H9 (cell line): Measurements from ENCODE around the gene PM20D2. TPM values are rescaled to one million over a fixed set of nuclear protein-coding genes. Genes with fewer than 3 reads are reported as not detected.

Experiments
- DNase-seq: peaks from one replicate; pipeline ENCODE4 v3.0.0-alpha.2; 2017
- H2AFZ ChIP-seq: one replicate; pipeline ENCODE4 v1.6.1; 2013; ENCODE audit warnings: mild to moderate bottlenecking, low read length, control low read depth, moderate library complexity
- H2AK5ac ChIP-seq: 2 replicates; pipeline ENCODE4 v1.6.1; 2013; ENCODE audit warnings: low read length, control low read depth, mixed read lengths; ENCODE audit not compliant: insufficient read length
- H2BK120ac ChIP-seq: one replicate; pipeline ENCODE4 v1.6.1; 2013; ENCODE audit warnings: low read depth, mild to moderate bottlenecking, low read length, control low read depth, inconsistent platforms; ENCODE audit not compliant: poor library complexity, severe bottlenecking
- H2BK12ac ChIP-seq: 2 replicates; pipeline ENCODE4 v1.6.1; 2013; ENCODE audit warnings: low read length, control low read depth, mixed read lengths, low read depth; ENCODE audit not compliant: insufficient read length
- H2BK15ac ChIP-seq: 2 replicates; pipeline ENCODE4 v1.6.1; 2013; ENCODE audit warnings: low read depth, low read length, control low read depth
- H2BK20ac ChIP-seq: one replicate; pipeline ENCODE4 v1.6.1; 2013; ENCODE audit warnings: low read depth, mild to moderate bottlenecking, low read length, control low read depth, inconsistent platforms; ENCODE audit not compliant: poor library complexity, severe bottlenecking
- H2BK5ac ChIP-seq: 2 replicates; pipeline ENCODE4 v1.6.1; 2013; ENCODE audit warnings: low read length, control low read depth, mixed read lengths; ENCODE audit not compliant: insufficient read length
- H3K14ac ChIP-seq: 2 replicates; pipeline ENCODE4 v1.6.1; 2013; ENCODE audit warnings: low read length, control low read depth; ENCODE audit not compliant: insufficient read depth
- H3K18ac ChIP-seq: 2 replicates; pipeline ENCODE4 v1.6.1; 2013; ENCODE audit warnings: low read depth, mild to moderate bottlenecking, mixed read lengths, low read length, control low read depth; ENCODE audit not compliant: insufficient read length
- H3K23ac ChIP-seq: 2 replicates; pipeline ENCODE4 v1.6.1; 2013; ENCODE audit warnings: low read length, control low read depth, mixed read lengths, low read depth; ENCODE audit not compliant: insufficient read length
- H3K23me2 ChIP-seq: 2 replicates; pipeline ENCODE4 v1.6.1; 2013; ENCODE audit warnings: low read depth, mild to moderate bottlenecking, mixed read lengths, low read length, control low read depth; ENCODE audit not compliant: insufficient read length, poor library complexity, severe bottlenecking
- H3K27ac ChIP-seq: 2 replicates; pipeline ENCODE4 v1.5.1; 2013; ENCODE audit warnings: low read length, control low read depth, mixed read lengths, low read depth; ENCODE audit not compliant: insufficient read length
- H3K27me3 ChIP-seq: 2 replicates; pipeline ENCODE4 v1.6.1; 2013; ENCODE audit warnings: low read length, control low read depth, inconsistent platforms; ENCODE audit not compliant: insufficient read depth
- H3K4ac ChIP-seq: 2 replicates; pipeline ENCODE4 v1.6.1; 2013; ENCODE audit warnings: low read depth, mild to moderate bottlenecking, control low read depth, inconsistent platforms, low read length, moderate library complexity
- H3K4me1 ChIP-seq: 2 replicates; pipeline ENCODE4 v1.6.1; 2013; ENCODE audit warnings: low read length, control low read depth, inconsistent platforms; ENCODE audit not compliant: insufficient read depth
- H3K4me2 ChIP-seq: 2 replicates; pipeline ENCODE4 v1.6.1; 2013; ENCODE audit warnings: low read length, control low read depth, mixed read lengths; ENCODE audit not compliant: insufficient read length, insufficient read depth
- H3K56ac ChIP-seq: 2 replicates; pipeline ENCODE4 v1.6.1; 2013; ENCODE audit warnings: low read depth, mild to moderate bottlenecking, mixed read lengths, low read length, control low read depth; ENCODE audit not compliant: insufficient read length
- H3K79me1 ChIP-seq: 2 replicates; pipeline ENCODE4 v1.6.1; 2013; ENCODE audit warnings: low read depth, mild to moderate bottlenecking, moderate library complexity, low read length, control low read depth, inconsistent platforms; ENCODE audit not compliant: insufficient read depth, poor library complexity, severe bottlenecking
- H3K79me2 ChIP-seq: 2 replicates; pipeline ENCODE4 v1.6.1; 2013; ENCODE audit warnings: low read length, control low read depth, inconsistent platforms; ENCODE audit not compliant: insufficient read depth
- H3K9ac ChIP-seq: 2 replicates; pipeline ENCODE4 v1.6.1; 2013; ENCODE audit warnings: low read length, control low read depth, mixed read lengths; ENCODE audit not compliant: insufficient read length; ENCODE audit errors: extremely low read depth
- H3K9me3 ChIP-seq: one replicate; pipeline ENCODE4 v1.6.1; 2013; ENCODE audit warnings: low read depth, low read length, inconsistent platforms; ENCODE audit not compliant: control insufficient read depth
- H3T11ph ChIP-seq: one replicate; pipeline ENCODE4 v1.6.1; 2013; ENCODE audit warnings: mild to moderate bottlenecking, low read length, control low read depth, inconsistent platforms
- H4K20me1 ChIP-seq: one replicate; pipeline ENCODE4 v1.6.1; 2013; ENCODE audit not compliant: control insufficient read depth, insufficient read length, insufficient read depth
- H4K5ac ChIP-seq: 2 replicates; pipeline ENCODE4 v1.6.1; 2013; ENCODE audit warnings: low read depth, mild to moderate bottlenecking, mixed read lengths, low read length, control low read depth; ENCODE audit not compliant: insufficient read length
- H4K8ac ChIP-seq: replicated peaks from 2 replicates; pipeline ENCODE4 v1.6.1; 2013; ENCODE audit warnings: low read length, control low read depth, mixed read lengths, low read depth; ENCODE audit not compliant: insufficient read length
- H4K91ac ChIP-seq: 2 replicates; pipeline ENCODE4 v1.6.1; 2013; ENCODE audit warnings: low read depth, mild to moderate bottlenecking, moderate library complexity, mixed read lengths, low read length, control low read depth; ENCODE audit not compliant: insufficient read length
- H3K27ac Mint-ChIP-seq, 3 experiments: 2 replicates in 2 of 3; 3 replicates in 1 of 3; pipeline ENCODE4 v1.8.0; 2020 to 2021; ENCODE audit warnings: mixed read lengths in 3 of 3, mild to moderate bottlenecking in 1 of 3, moderate library complexity in 1 of 3
- H3K27me3 Mint-ChIP-seq: 2 replicates; pipeline ENCODE4 v1.8.0; 2021; ENCODE audit warnings: low read depth, mild to moderate bottlenecking, moderate library complexity, mixed read lengths
- H3K36me3 Mint-ChIP-seq, 3 experiments: 2 replicates in 2 of 3; 3 replicates in 1 of 3; pipeline ENCODE4 v1.8.0; 2020 to 2021; ENCODE audit warnings: low read depth in 3 of 3, mixed read lengths in 3 of 3; ENCODE audit not compliant: insufficient read depth in 1 of 3
- H3K4me1 Mint-ChIP-seq, 2 experiments: 2 replicates each; pipeline ENCODE4 v1.8.0; 2020; ENCODE audit warnings: mixed read lengths in 2 of 2
- H3K4me3 Mint-ChIP-seq, 2 experiments: 2 replicates in 1 of 2; 3 replicates in 1 of 2; pipeline ENCODE4 v1.8.0; 2020 to 2021; ENCODE audit warnings: mild to moderate bottlenecking in 2 of 2, mixed read lengths in 2 of 2, moderate library complexity in 1 of 2
- H3K9me3 Mint-ChIP-seq, 2 experiments: 2 replicates in 1 of 2; 3 replicates in 1 of 2; pipeline ENCODE4 v1.8.0; 2020; ENCODE audit warnings: mild to moderate bottlenecking in 2 of 2, mixed read lengths in 2 of 2, moderate library complexity in 1 of 2
- CTCF ChIP-seq: fragments of 200-600 bp; sonication (generic); conservative IDR thresholded peaks from 3 replicates; pipeline ENCODE4 v1.8.0; 2021; ENCODE audit warnings: antibody characterized with exemption, mild to moderate bottlenecking
- WGBS: extraction: QIAGEN DNeasy Blood & Tissue Kit; methylation state at CpG from one replicate; pipeline ENCODE4 v1.1.7; 2013; ENCODE audit warnings: missing lambda C conversion rate, low lambda C conversion rate, mixed read lengths; ENCODE audit not compliant: insufficient read length; ENCODE audit errors: extremely low coverage; 5-methylcytosine and 5-hydroxymethylcytosine counted together
- total RNA-seq: library from RNA; stranded (reverse); gene quantifications from 2 replicates; pipeline ENCODE4 v1.2.1, GENCODE V29; 2021

Gene PM20D2
- total RNA-seq, 1 experiment from 2014 or later, result 8.3 TPM

- Histone ChIP-seq H4K5ac (no peak overlapping the region), H4K91ac (no peak overlapping the region), H3K4me1 (no peaks in the 10 kb centered on the region), H2BK12ac (no peak overlapping the region), H4K8ac (no peak overlapping the region), H3K9ac (no peak overlapping the region), H2AK5ac (no peak overlapping the region), H2AFZ (no peak overlapping the region), H3K23me2 (no peaks in the 10 kb centered on the region), H3K79me1 (no peaks in the 10 kb centered on the region), H3K27ac (no peak overlapping the region), H3K23ac (no peak overlapping the region), H2BK15ac (no peak overlapping the region), H3T11ph (no peak overlapping the region), H3K79me2 (no peaks in the 10 kb centered on the region), H3K9me3 (no peaks in the 10 kb centered on the region), H3K14ac (no peak overlapping the region), H2BK20ac (no peak overlapping the region), H4K20me1 (no peaks in the 10 kb centered on the region), H2BK120ac (no peak overlapping the region), H3K4ac (no peak overlapping the region), H3K4me2 (no peak overlapping the region), H3K18ac (no peak overlapping the region), H3K56ac (no peak overlapping the region), H2BK5ac (no peak overlapping the region), H3K27me3 (no peaks in the 10 kb centered on the region)
- H3K4me1 Mint-ChIP-seq, result peaks cover 0 to 3% of the 10 kb centered on the region in 2 experiments; a peak in 1 of 4 replicates
- no peak for TF ChIP-seq CTCF
- H3K9me3 Mint-ChIP-seq, result no peaks in the 10 kb centered on the region; a peak in 1 of 5 replicates
- WGBS, result no CpG with 5 or more reads among the region's 13 CpGs
- H3K4me3 Mint-ChIP-seq, result no peak overlapping the region
- no peaks in the 10 kb centered on the region for H3K36me3 Mint-ChIP-seq
- H3K27ac Mint-ChIP-seq, result no peak overlapping the region
- peaks cover 4% of the 10 kb centered on the region for H3K27me3 Mint-ChIP-seq
- no peak for DNase-seq
Measured at GRCh38 chr6:89180112-89180511, 34.3 kb downstream of the PM20D2 start.
